ENCODE data around the gene HSPB1. TPM values are rescaled to one million over a fixed set of nuclear protein-coding genes. Genes with fewer than 3 reads are reported as not detected.

The HSPB1 gene
- total RNA-seq, result 61.2 and 94.6 TPM in 2 replicates

DNA sequence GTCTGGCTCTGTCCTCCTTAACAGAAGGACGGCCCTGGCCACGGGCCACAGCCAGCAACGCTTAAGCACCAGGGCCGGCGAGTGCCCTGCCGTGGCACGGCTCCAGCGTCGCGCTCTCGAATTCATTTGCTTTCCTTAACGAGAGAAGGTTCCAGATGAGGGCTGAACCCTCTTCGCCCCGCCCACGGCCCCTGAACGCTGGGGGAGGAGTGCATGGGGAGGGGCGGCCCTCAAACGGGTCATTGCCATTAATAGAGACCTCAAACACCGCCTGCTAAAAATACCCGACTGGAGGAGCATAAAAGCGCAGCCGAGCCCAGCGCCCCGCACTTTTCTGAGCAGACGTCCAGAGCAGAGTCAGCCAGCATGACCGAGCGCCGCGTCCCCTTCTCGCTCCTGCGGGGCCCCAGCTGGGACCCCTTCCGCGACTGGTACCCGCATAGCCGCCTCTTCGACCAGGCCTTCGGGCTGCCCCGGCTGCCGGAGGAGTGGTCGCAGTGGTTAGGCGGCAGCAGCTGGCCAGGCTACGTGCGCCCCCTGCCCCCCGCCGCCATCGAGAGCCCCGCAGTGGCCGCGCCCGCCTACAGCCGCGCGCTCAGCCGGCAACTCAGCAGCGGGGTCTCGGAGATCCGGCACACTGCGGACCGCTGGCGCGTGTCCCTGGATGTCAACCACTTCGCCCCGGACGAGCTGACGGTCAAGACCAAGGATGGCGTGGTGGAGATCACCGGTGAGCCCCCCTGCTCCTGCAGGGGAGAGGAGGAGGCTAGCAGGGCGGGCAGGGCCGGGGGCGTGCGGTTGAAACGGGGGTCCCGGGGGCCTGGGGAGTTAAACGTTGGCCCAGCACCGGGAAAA is at the start of gene HSPB1:
HSPB1 (plus strand) TSS at position 327 of the 855 bp plus-strand sequence; CDS start at position 367, 40 bp downstream.

Other genes with a start within 250 kb of the HSPB1 start
- 0.58 and 2.8 TPM in 2 replicates for gene SRRM3, start 100.8 kb upstream of the HSPB1 start, total RNA-seq
- 70.0 and 76.1 TPM in 2 replicates for gene YWHAG, start 56.3 kb downstream of the HSPB1 start, total RNA-seq
- 0.33 and 0.73 TPM in 2 replicates for gene SSC4D, start 107.0 kb downstream of the HSPB1 start, total RNA-seq
- 0.87 and 7.1 TPM in 2 replicates for gene ZP3, start 122.3 kb downstream of the HSPB1 start, total RNA-seq
- gene DTX2, start 159.0 kb downstream of the HSPB1 start, total RNA-seq, result 7.1 and 7.9 TPM in 2 replicates
- gene UPK3B, start 207.9 kb downstream of the HSPB1 start, total RNA-seq, result 0.44 TPM in 1 of 2 replicates, not detected in the other
- 0.33 and 0.44 TPM in 2 replicates for gene SPDYE16, start 240.6 kb downstream of the HSPB1 start, total RNA-seq